Nephron progenitor cell (in vitro differentiated cells): ENCODE measurements around the gene SPINT1.

Source experiments
- DNase-seq: peaks from one replicate; pipeline ENCODE4 v3.0.0; 2021
- H3K27ac Mint-ChIP-seq: 2 replicates; pipeline ENCODE4 v1.8.0; 2021; ENCODE audit warnings: mild to moderate bottlenecking, moderate library complexity, mixed read lengths
- H3K27me3 Mint-ChIP-seq: 2 replicates; pipeline ENCODE4 v1.8.0; 2021; ENCODE audit warnings: mild to moderate bottlenecking, low read depth, mixed read lengths; ENCODE audit not compliant: poor library complexity
- H3K36me3 Mint-ChIP-seq: 2 replicates; pipeline ENCODE4 v1.8.0; 2021; ENCODE audit warnings: low read depth, mixed read lengths
- H3K4me1 Mint-ChIP-seq: 2 replicates; pipeline ENCODE4 v1.8.0; 2021; ENCODE audit warnings: mixed read lengths
- H3K4me3 Mint-ChIP-seq: 2 replicates; pipeline ENCODE4 v1.8.0; 2021; ENCODE audit warnings: mild to moderate bottlenecking, moderate library complexity, mixed read lengths
- H3K9me3 Mint-ChIP-seq: 2 replicates; pipeline ENCODE4 v1.8.0; 2021; ENCODE audit warnings: mild to moderate bottlenecking, moderate library complexity, mixed read lengths
- TF ChIP-seq, protein P1 (sequence below): fragments of 200-600 bp; sonication (generic); IDR thresholded peaks from 2 replicates; pipeline ENCODE4 v1.5.0; 2021; ENCODE audit warnings: antibody characterized with exemption

The SPINT1 gene

DNA sequence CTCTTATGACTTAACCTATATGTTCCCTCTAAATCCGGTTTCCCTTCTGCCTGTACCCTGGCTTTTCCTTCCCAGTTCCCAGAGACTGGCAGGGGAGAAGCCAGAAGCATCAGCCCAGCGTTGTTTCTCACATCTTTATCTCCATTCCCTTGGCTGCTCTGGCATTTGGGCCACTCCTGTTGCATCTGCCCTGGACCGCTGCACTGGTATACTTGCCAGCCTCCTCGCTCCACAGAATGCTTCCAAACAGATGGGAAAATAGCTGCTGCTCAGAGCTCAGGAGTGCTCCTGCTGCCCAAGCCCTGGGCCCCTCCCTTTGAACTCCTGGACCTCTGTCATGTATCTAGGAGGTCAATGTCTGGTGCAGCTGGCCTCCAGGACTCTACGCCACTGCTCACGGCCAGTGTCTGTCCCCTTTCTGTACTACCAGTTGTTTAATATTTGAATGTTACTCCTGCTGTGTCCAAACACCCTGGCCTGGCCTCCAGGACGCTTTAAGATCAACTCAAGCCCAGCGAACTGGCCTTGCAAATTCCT lies 6.8 kb downstream of the SPINT1 start:
- peaks cover 12% of the 10 kb centered on the region for H3K27me3 Mint-ChIP-seq
- peaks cover 47% of the 10 kb centered on the region for H3K4me1 Mint-ChIP-seq
- no peak overlapping the region for H3K4me3 Mint-ChIP-seq
- no peak for DNase-seq
- no peaks in the 10 kb centered on the region for H3K36me3 Mint-ChIP-seq
- H3K27ac Mint-ChIP-seq: no peak overlapping the region
- H3K9me3 Mint-ChIP-seq: no peaks in the 10 kb centered on the region
- TF ChIP-seq, protein P1, sequence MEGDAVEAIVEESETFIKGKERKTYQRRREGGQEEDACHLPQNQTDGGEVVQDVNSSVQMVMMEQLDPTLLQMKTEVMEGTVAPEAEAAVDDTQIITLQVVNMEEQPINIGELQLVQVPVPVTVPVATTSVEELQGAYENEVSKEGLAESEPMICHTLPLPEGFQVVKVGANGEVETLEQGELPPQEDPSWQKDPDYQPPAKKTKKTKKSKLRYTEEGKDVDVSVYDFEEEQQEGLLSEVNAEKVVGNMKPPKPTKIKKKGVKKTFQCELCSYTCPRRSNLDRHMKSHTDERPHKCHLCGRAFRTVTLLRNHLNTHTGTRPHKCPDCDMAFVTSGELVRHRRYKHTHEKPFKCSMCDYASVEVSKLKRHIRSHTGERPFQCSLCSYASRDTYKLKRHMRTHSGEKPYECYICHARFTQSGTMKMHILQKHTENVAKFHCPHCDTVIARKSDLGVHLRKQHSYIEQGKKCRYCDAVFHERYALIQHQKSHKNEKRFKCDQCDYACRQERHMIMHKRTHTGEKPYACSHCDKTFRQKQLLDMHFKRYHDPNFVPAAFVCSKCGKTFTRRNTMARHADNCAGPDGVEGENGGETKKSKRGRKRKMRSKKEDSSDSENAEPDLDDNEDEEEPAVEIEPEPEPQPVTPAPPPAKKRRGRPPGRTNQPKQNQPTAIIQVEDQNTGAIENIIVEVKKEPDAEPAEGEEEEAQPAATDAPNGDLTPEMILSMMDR: no peak

DNA sequence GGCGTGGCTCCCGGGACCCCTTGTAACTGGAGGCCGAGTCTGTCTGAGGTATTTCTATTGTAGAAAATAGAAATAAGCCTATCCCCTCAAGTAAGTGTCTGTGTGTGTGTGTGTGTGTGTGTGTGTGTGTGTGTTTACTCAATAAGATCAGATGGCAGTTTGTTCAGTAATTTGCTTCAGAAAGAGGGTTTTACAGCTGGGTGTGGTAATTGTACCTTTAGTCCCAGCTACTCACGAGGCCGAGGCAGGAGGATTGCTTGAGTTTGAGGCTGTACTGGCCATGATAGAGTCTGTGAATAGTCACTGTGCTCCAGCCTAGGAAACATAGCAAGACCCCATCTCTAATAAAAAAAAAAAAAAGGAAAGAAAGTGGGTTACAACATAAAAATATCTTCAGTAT lies 8.7 kb downstream of the SPINT1 start:
- DNase-seq: no peak
- no peaks in the 10 kb centered on the region for H3K9me3 Mint-ChIP-seq
- no peak overlapping the region for H3K4me3 Mint-ChIP-seq

DNA sequence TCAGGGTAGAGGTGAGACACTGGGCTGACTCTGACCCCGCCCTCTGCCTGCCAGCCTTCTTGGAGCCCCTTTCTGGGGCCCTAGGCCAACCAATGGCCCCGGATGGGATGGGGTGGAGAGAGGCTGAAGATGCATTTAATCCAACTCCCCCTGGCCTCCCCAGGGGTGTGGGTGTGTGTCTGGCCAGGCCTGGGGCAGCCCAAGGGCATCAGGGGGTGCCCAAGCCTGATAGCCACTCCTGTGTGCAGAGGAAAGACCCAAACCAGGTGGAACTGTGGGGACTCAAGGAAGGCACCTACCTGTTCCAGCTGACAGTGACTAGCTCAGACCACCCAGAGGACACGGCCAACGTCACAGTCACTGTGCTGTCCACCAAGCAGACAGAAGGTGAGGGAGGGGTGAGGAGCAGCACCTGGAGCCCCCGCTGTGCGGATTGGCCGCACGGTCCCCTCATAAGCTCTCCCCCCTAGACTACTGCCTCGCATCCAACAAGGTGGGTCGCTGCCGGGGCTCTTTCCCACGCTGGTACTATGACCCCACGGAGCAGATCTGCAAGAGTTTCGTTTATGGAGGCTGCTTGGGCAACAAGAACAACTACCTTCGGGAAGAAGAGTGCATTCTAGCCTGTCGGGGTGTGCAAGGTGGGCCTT lies 9.5 kb downstream of the SPINT1 start:
- TF ChIP-seq, protein P1: no peak
- Mint-ChIP-seq H3K4me3 (no peak overlapping the region), H3K27me3 (peaks cover 8% of the 10 kb centered on the region), H3K4me1 (peaks cover 34% of the 10 kb centered on the region), H3K9me3 (no peaks in the 10 kb centered on the region), H3K27ac (no peak overlapping the region), H3K36me3 (no peaks in the 10 kb centered on the region)
- DNase-seq: no peak

More for the DNA sequence above, 8.7 kb downstream of the SPINT1 start:
- TF ChIP-seq, protein P1: no peak
- peaks cover 8% of the 10 kb centered on the region for H3K27me3 Mint-ChIP-seq
- no peak overlapping the region for H3K27ac Mint-ChIP-seq
- peaks cover 34% of the 10 kb centered on the region for H3K4me1 Mint-ChIP-seq
- H3K36me3 Mint-ChIP-seq: no peaks in the 10 kb centered on the region

DNA sequence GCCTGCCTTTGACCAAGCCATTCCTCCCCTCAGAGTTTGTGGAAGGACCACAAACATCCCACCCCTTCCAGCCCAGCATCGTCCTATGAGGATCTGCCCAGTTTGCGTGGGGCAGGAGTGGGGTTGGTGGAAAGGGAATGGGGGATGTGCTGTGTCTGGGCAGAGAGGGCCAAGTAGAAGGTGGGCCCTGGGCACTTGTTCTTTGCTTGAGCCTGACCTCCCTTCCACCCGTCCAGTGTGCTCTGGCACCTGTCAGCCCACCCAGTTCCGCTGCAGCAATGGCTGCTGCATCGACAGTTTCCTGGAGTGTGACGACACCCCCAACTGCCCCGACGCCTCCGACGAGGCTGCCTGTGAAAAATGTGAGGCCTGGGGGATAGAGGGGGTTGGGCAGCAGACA lies 10.3 kb downstream of the SPINT1 start:
- peaks cover 41% of the 10 kb centered on the region for H3K4me1 Mint-ChIP-seq
- peaks cover 6% of the 10 kb centered on the region for H3K27me3 Mint-ChIP-seq
- H3K9me3 Mint-ChIP-seq: no peaks in the 10 kb centered on the region
- no peaks in the 10 kb centered on the region for H3K36me3 Mint-ChIP-seq
- no peak overlapping the region for H3K27ac Mint-ChIP-seq
- TF ChIP-seq, protein P1: no peak
- DNase-seq: no peak
- H3K4me3 Mint-ChIP-seq: no peak overlapping the region

DNA sequence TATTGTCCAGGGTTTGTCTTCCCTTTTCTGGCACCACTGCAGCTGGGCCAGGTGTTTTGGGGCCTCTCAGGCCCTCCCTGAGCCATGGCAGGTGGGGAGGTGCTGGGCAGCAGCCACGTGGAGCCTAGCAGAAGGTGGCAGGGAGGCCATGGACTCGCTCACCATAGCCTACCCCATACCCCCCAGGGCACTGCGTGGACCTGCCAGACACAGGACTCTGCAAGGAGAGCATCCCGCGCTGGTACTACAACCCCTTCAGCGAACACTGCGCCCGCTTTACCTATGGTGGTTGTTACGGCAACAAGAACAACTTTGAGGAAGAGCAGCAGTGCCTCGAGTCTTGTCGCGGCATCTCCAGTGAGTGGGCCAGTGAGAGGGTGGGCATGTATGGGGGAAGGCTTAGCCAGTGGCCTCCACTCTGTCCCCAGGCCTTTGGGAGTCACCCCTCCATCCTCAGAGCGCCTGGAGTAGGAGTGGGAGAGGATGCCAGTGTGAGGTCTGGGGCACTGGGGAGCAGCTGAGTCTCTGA lies 11.9 kb downstream of the SPINT1 start:
- no peaks in the 10 kb centered on the region for H3K9me3 Mint-ChIP-seq
- no peaks in the 10 kb centered on the region for H3K36me3 Mint-ChIP-seq
- peaks cover 6% of the 10 kb centered on the region for H3K27me3 Mint-ChIP-seq
- H3K27ac Mint-ChIP-seq: no peak overlapping the region
- peaks cover 42% of the 10 kb centered on the region for H3K4me1 Mint-ChIP-seq
- DNase-seq: no peak
- TF ChIP-seq, protein P1: no peak
- no peak overlapping the region for H3K4me3 Mint-ChIP-seq

DNA sequence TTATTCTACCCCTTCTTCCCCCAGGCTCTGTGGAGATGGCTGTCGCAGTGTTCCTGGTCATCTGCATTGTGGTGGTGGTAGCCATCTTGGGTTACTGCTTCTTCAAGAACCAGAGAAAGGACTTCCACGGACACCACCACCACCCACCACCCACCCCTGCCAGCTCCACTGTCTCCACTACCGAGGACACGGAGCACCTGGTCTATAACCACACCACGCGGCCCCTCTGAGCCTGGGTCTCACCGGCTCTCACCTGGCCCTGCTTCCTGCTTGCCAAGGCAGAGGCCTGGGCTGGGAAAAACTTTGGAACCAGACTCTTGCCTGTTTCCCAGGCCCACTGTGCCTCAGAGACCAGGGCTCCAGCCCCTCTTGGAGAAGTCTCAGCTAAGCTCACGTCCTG lies 12.9 kb downstream of the SPINT1 start:
- DNase-seq: no peak
- no peak overlapping the region for H3K4me3 Mint-ChIP-seq
- TF ChIP-seq, protein P1: no peak
- no peaks in the 10 kb centered on the region for H3K9me3 Mint-ChIP-seq
- peaks cover 6% of the 10 kb centered on the region for H3K27me3 Mint-ChIP-seq
- H3K36me3 Mint-ChIP-seq: no peaks in the 10 kb centered on the region
- H3K27ac Mint-ChIP-seq: no peak overlapping the region
- H3K4me1 Mint-ChIP-seq: peaks cover 34% of the 10 kb centered on the region
